IMR-90 (cell line): ENCODE data around the gene SPINT2. TPM values are rescaled to one million over a fixed set of nuclear protein-coding genes. Genes with fewer than 3 reads are reported as not detected.
A peak's percentile ranks its signal among the peaks of the same experiment; 100 is the strongest.

Source experiments
- ATAC-seq: fragments of 200-7000 bp; cut with Tn5 transposase; 2 replicates; pipeline ENCODE4 v1.9.1; 2020; ENCODE audit warnings: low read depth, mild to moderate bottlenecking, moderate library complexity
- BruUV-seq: library from RNA; stranded (reverse); fragments of 400-500 nt; replicated peaks from 2 replicates; lab custom pipeline; 2021; lab: Mats Ljungman, UMichigan
- CTCF ChIA-PET: fragments of 300-600 bp; formaldehyde crosslinking; extraction: SDS; loops from one replicate; lab custom pipeline; 2021; ENCODE audit warnings: antibody characterized with exemption; lab: Yijun Ruan, JAX
- POLR2A ChIA-PET: fragments of 300-600 bp; sonication (Branson Sonifier 250); formaldehyde crosslinking; loops from one replicate; lab custom pipeline; 2022; ENCODE audit warnings: antibody characterized with exemption; ENCODE audit not compliant: unreplicated experiment; lab: Charles Lee
- DNase-seq: peaks from one replicate; pipeline ENCODE4 v3.0.0; 2013
- H2AFZ ChIP-seq: replicated peaks from 2 replicates; pipeline ENCODE3; 2013; ENCODE audit warnings: low read length, mild to moderate bottlenecking; ENCODE audit not compliant: poor library complexity
- H2AK5ac ChIP-seq: 2 replicates; pipeline ENCODE4 v1.6.1; 2013; ENCODE audit warnings: low read depth, low read length, inconsistent platforms
- H2AK9ac ChIP-seq: replicated peaks from 2 replicates; pipeline ENCODE3; 2013; ENCODE audit warnings: mild to moderate bottlenecking, low read depth, low read length, moderate library complexity; ENCODE audit not compliant: poor library complexity
- H2BK120ac ChIP-seq: 2 replicates; pipeline ENCODE4 v1.6.1; 2013; ENCODE audit warnings: low read depth, low read length, inconsistent platforms
- H2BK15ac ChIP-seq: 3 replicates; pipeline ENCODE4 v1.6.1; 2013; ENCODE audit warnings: low read depth, low read length, inconsistent platforms
- H2BK20ac ChIP-seq: 2 replicates; pipeline ENCODE4 v1.6.1; 2013; ENCODE audit warnings: low read depth, mild to moderate bottlenecking, inconsistent platforms, low read length, moderate library complexity
- H2BK5ac ChIP-seq: 2 replicates; pipeline ENCODE4 v1.6.1; 2013; ENCODE audit warnings: mild to moderate bottlenecking, low read depth, low read length, inconsistent platforms; ENCODE audit not compliant: poor library complexity, severe bottlenecking
- H3K14ac ChIP-seq: replicated peaks from 2 replicates; pipeline ENCODE4 v1.6.1; 2013; ENCODE audit warnings: low read depth, low read length, inconsistent platforms
- H3K18ac ChIP-seq: 2 replicates; pipeline ENCODE4 v1.6.1; 2013; ENCODE audit warnings: low read depth, low read length, control low read depth
- H3K23ac ChIP-seq: 2 replicates; pipeline ENCODE4 v1.6.1; 2013; ENCODE audit warnings: low read depth, low read length, inconsistent platforms
- H3K27ac ChIP-seq: 2 replicates; pipeline ENCODE4 v1.5.1; 2013; ENCODE audit warnings: mild to moderate bottlenecking, control low read depth, low read length; ENCODE audit not compliant: insufficient read depth
- H3K27me3 ChIP-seq: 2 replicates; pipeline ENCODE4 v1.6.1; 2013; ENCODE audit warnings: low read length; ENCODE audit not compliant: control insufficient read depth, insufficient read depth
- H3K36me3 ChIP-seq: 2 replicates; pipeline ENCODE4 v1.6.1; 2013; ENCODE audit warnings: low read length, mixed read lengths; ENCODE audit not compliant: control insufficient read depth, insufficient read depth
- H3K4ac ChIP-seq: 2 replicates; pipeline ENCODE4 v1.6.1; 2013; ENCODE audit warnings: low read depth, low read length, inconsistent platforms
- H3K4me1 ChIP-seq: 2 replicates; pipeline ENCODE4 v1.6.1; 2013; ENCODE audit warnings: low read length, mixed read lengths; ENCODE audit not compliant: control insufficient read depth, insufficient read depth
- H3K4me2 ChIP-seq: 2 replicates; pipeline ENCODE4 v1.6.1; 2013; ENCODE audit warnings: low read depth, mild to moderate bottlenecking, control low read depth, low read length, moderate library complexity
- H3K4me3 ChIP-seq: 2 replicates; pipeline ENCODE4 v1.5.1; 2013; ENCODE audit warnings: low read depth, mild to moderate bottlenecking, control low read depth, low read length, moderate library complexity; ENCODE audit not compliant: insufficient read depth
- H3K56ac ChIP-seq: 2 replicates; pipeline ENCODE4 v1.6.1; 2013; ENCODE audit warnings: low read length, inconsistent platforms; ENCODE audit not compliant: insufficient read depth; ENCODE audit errors: extremely low read depth
- H3K79me1 ChIP-seq, 2 experiments: 2 replicates each; pipeline ENCODE4 v1.6.1; 2013; ENCODE audit warnings: low read length in 2 of 2, inconsistent platforms in 1 of 2, low read depth in 1 of 2
- H3K9ac ChIP-seq: 2 replicates; pipeline ENCODE4 v1.6.1; 2013; ENCODE audit warnings: low read depth, low read length, control low read depth
- H3K9me1 ChIP-seq: 2 replicates; pipeline ENCODE4 v1.6.1; 2013; ENCODE audit warnings: low read length, inconsistent platforms; ENCODE audit not compliant: insufficient read depth
- H3K9me3 ChIP-seq: 2 replicates; pipeline ENCODE4 v1.6.1; 2013; ENCODE audit warnings: low read length; ENCODE audit not compliant: control insufficient read depth, insufficient read depth
- H4K20me1 ChIP-seq: 2 replicates; pipeline ENCODE4 v1.6.1; 2013; ENCODE audit warnings: low read length, inconsistent platforms; ENCODE audit not compliant: insufficient read depth
- H4K5ac ChIP-seq: 2 replicates; pipeline ENCODE4 v1.6.1; 2013; ENCODE audit warnings: mild to moderate bottlenecking, low read depth, low read length, control low read depth
- H4K8ac ChIP-seq, 2 experiments: 2 replicates each; pipeline ENCODE4 v1.6.1; 2013; ENCODE audit warnings: low read depth in 2 of 2, low read length in 2 of 2, control low read depth in 1 of 2, inconsistent platforms in 1 of 2
- H4K91ac ChIP-seq: 2 replicates; pipeline ENCODE4 v1.6.1; 2013; ENCODE audit warnings: low read depth, low read length, inconsistent platforms; ENCODE audit not compliant: insufficient read depth
- BHLHE40 ChIP-seq: fragments of 150-350 bp; IDR thresholded peaks from 2 replicates; pipeline ENCODE4 v1.6.1; 2016; ENCODE audit warnings: mild to moderate bottlenecking, low read depth, low read length
- CEBPB ChIP-seq: IDR thresholded peaks from 2 replicates; pipeline ENCODE4 v1.6.1; 2012; ENCODE audit warnings: low read depth, low read length, improper control_type of control experiment
- CHD1 ChIP-seq: IDR thresholded peaks from 2 replicates; pipeline ENCODE4 v1.6.1; 2012; ENCODE audit warnings: low read depth, low read length, improper control_type of control experiment
- FOS ChIP-seq: fragments of 150-350 bp; IDR thresholded peaks from 2 replicates; pipeline ENCODE4 v1.6.1; 2016; ENCODE audit warnings: low read depth, low read length
- MAFK ChIP-seq: IDR thresholded peaks from 2 replicates; pipeline ENCODE4 v1.6.1; 2012; ENCODE audit warnings: low read depth, low read length, improper control_type of control experiment
- MAZ ChIP-seq: IDR thresholded peaks from 2 replicates; pipeline ENCODE4 v1.6.1; 2012; ENCODE audit warnings: low read depth, mild to moderate bottlenecking, low read length, improper control_type of control experiment, moderate library complexity, borderline replicate concordance
- NFE2L2 ChIP-seq: fragments of 150-350 bp; IDR thresholded peaks from 2 replicates; pipeline ENCODE4 v1.6.1; 2016; ENCODE audit warnings: low read depth, mild to moderate bottlenecking, low read length
- POLR2A ChIP-seq: IDR thresholded peaks from 2 replicates; pipeline ENCODE4 v1.6.1; 2012; ENCODE audit warnings: mild to moderate bottlenecking, low read depth, low read length
- RAD21 ChIP-seq: IDR thresholded peaks from 2 replicates; pipeline ENCODE4 v1.6.1; 2012; ENCODE audit warnings: low read length, improper control_type of control experiment
- RFX5 ChIP-seq: IDR thresholded peaks from 2 replicates; pipeline ENCODE4 v1.8.0; 2012; ENCODE audit warnings: low read depth, mild to moderate bottlenecking, low read length, moderate library complexity
- SMC3 ChIP-seq: fragments of 150-350 bp; IDR thresholded peaks from 2 replicates; pipeline ENCODE4 v1.6.1; 2016; ENCODE audit warnings: low read depth, mild to moderate bottlenecking, antibody characterized with exemption, low read length, moderate library complexity
- USF2 ChIP-seq: fragments of 150-350 bp; IDR thresholded peaks from 2 replicates; pipeline ENCODE4 v1.6.1; 2017; ENCODE audit warnings: mild to moderate bottlenecking, antibody characterized with exemption, low read length, low read depth
- WGBS, 2 experiments: methylation state at CpG; one replicate each; pipeline versions ENCODE4 v1.1.5 to v1.1.7; 2013; ENCODE audit warnings: missing lambda C conversion rate in 2 of 2; ENCODE audit not compliant: insufficient read length in 1 of 2; ENCODE audit errors: extremely low coverage in 2 of 2; 5-methylcytosine and 5-hydroxymethylcytosine counted together
- dilution Hi-C: fragments of 300-500 bp; cut with HindIII; formaldehyde crosslinking; loops from one replicate; pipeline ENCODE4 v1.14.3; 2018; ENCODE audit warnings: low sequenced_read_pairs; ENCODE audit not compliant: unreplicated experiment
- in situ Hi-C: fragments of 300-500 bp; cut with MboI; formaldehyde crosslinking; loops from 3 replicates; pipeline ENCODE4 v1.14.3; 2019; ENCODE audit warnings: low sequenced_read_pairs, inconsistent platforms, mixed read lengths
- intact Hi-C: fragments of 100-400 bp; cut with micrococcal nuclease; formaldehyde crosslinking; loops from 2 replicates; pipeline ENCODE4 v1.10.0; 2022
- polyA plus RNA-seq, 3 experiments: library from polyadenylated mRNA; depleted of rRNA; stranded (reverse); fragments of >200 nt; gene quantifications; 2 replicates each; pipeline ENCODE4 v1.2.3, GENCODE V29; 2012; ENCODE audit warnings: low replicate concordance in 1 of 3
- total RNA-seq: library from RNA; depleted of rRNA; stranded (reverse); fragments of >200 nt; gene quantifications from 2 replicates; pipeline ENCODE4 v1.2.3, GENCODE V29; 2012
- TF ChIP-seq, protein P1 (sequence below): fragments of 150-350 bp; IDR thresholded peaks from 2 replicates; pipeline ENCODE4 v1.6.1; 2016; ENCODE audit warnings: low read depth, mild to moderate bottlenecking, low read length, moderate library complexity, borderline replicate concordance
- TF ChIP-seq, protein P2 (sequence below): conservative IDR thresholded peaks from 2 replicates; pipeline ENCODE4 v1.5.1; 2012; ENCODE audit warnings: mild to moderate bottlenecking, low read depth, low read length, improper control_type of control experiment

Gene SPINT2
- total and polyA plus RNA-seq, 2 of the 4 experiments (the other 2 are of a cell fraction), result 0.54 to 1.2 TPM

- intact Hi-C loops (no loop called here), dilution Hi-C loops (no loop called here), in situ Hi-C loops (no loop called here)
- Histone ChIP-seq H4K5ac (no peak overlapping the region), H3K9ac (no peak overlapping the region), H3K27ac (no peak overlapping the region), H3K4me2 (no peak overlapping the region), H4K91ac (peak overlapping the region; percentile 38; the same call in 1 of the 2 replicates), H3K4me3 (no peak overlapping the region), H2BK15ac (0 out of 3 replicates have a peak overlapping the region, but pooled peaks have one; percentile 13), H2BK120ac (peak overlapping the region; percentile 54; the same call in 1 of the 2 replicates), H4K20me1 (no peaks in the 10 kb centered on the region), H3K14ac (no peak overlapping the region; the same call in 1 of the 2 replicates), H2AK5ac (peak overlapping the region; percentile 63), H3K23ac (no peak overlapping the region), H3K56ac (no peak overlapping the region), H2BK5ac (no peak overlapping the region), H2AK9ac (no peak overlapping the region), H4K8ac (0 out of 4 replicates have a peak overlapping the region, but pooled peaks of 1 of the 2 experiments have one; percentile 24), H3K4me1 (peaks cover 25% of the 10 kb centered on the region), H3K9me1 (peaks cover 13% of the 10 kb centered on the region), H3K4ac (peak overlapping the region; percentile 39; the same call in 1 of the 2 replicates), H2BK20ac (peak overlapping the region; percentile 38; the same call in 1 of the 2 replicates), H2AFZ (peak overlapping the region; percentile 45), H3K79me1 (no peaks in the 10 kb centered on the region), H3K9me3 (no peaks in the 10 kb centered on the region), H3K27me3 (no peaks in the 10 kb centered on the region), H3K36me3 (no peaks in the 10 kb centered on the region), H3K18ac (no peak overlapping the region)
- WGBS, 2 experiments, result no CpG with 5 or more reads among the region's 16 CpGs
- CTCF ChIA-PET, result no interaction called here
- no peak for DNase-seq
- POLR2A ChIA-PET, result no interaction called here
- BruUV-seq, result no TSS peak
- ATAC-seq, result no peak
- no peak for TF ChIP-seq RAD21
- no peak for TF ChIP-seq CEBPB
- no peak for TF ChIP-seq POLR2A
- TF ChIP-seq, protein P1, sequence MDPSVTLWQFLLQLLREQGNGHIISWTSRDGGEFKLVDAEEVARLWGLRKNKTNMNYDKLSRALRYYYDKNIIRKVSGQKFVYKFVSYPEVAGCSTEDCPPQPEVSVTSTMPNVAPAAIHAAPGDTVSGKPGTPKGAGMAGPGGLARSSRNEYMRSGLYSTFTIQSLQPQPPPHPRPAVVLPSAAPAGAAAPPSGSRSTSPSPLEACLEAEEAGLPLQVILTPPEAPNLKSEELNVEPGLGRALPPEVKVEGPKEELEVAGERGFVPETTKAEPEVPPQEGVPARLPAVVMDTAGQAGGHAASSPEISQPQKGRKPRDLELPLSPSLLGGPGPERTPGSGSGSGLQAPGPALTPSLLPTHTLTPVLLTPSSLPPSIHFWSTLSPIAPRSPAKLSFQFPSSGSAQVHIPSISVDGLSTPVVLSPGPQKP, result no peak
- TF ChIP-seq FOS, result no peak
- TF ChIP-seq USF2, result no peak
- no peak for TF ChIP-seq MAZ
- TF ChIP-seq RFX5, result no peak
- TF ChIP-seq SMC3, result no peak
- TF ChIP-seq NFE2L2, result no peak
- TF ChIP-seq MAFK, result no peak
- TF ChIP-seq, protein P2, sequence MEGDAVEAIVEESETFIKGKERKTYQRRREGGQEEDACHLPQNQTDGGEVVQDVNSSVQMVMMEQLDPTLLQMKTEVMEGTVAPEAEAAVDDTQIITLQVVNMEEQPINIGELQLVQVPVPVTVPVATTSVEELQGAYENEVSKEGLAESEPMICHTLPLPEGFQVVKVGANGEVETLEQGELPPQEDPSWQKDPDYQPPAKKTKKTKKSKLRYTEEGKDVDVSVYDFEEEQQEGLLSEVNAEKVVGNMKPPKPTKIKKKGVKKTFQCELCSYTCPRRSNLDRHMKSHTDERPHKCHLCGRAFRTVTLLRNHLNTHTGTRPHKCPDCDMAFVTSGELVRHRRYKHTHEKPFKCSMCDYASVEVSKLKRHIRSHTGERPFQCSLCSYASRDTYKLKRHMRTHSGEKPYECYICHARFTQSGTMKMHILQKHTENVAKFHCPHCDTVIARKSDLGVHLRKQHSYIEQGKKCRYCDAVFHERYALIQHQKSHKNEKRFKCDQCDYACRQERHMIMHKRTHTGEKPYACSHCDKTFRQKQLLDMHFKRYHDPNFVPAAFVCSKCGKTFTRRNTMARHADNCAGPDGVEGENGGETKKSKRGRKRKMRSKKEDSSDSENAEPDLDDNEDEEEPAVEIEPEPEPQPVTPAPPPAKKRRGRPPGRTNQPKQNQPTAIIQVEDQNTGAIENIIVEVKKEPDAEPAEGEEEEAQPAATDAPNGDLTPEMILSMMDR, result no peak
- TF ChIP-seq BHLHE40, result no peak
- TF ChIP-seq CHD1, result no peak
Observed at GRCh38 chr19:38288123-38288855, 23.9 kb downstream of the SPINT2 start.
